OCI-LY7 (cell line): ENCODE results near the gene TMOD3.

Experiments used
- CTCF ChIP-seq: fragments of 200-600 bp; sonication (generic); conservative IDR thresholded peaks from 2 replicates; pipeline ENCODE4 v1.5.1; 2014; ENCODE audit warnings: mild to moderate bottlenecking, antibody characterized with exemption, low read length, moderate library complexity, mixed read lengths
- EZH2phosphoT487 ChIP-seq: fragments of 200-600 bp; sonication (generic); IDR thresholded peaks from 2 replicates; pipeline ENCODE4 v1.6.1; 2018; ENCODE audit warnings: low read depth, borderline replicate concordance, mild to moderate bottlenecking, mixed run types, antibody characterized with exemption, low read length, moderate library complexity, mixed read lengths

- TF ChIP-seq CTCF (peak; percentile 99), EZH2phosphoT487 (no peak)
Measured at GRCh38 chr15:51888593-51889195, 59.2 kb downstream of the TMOD3 start.
